Measurements from ENCODE around the gene COBLL1.

The COBLL1 gene

DNA sequence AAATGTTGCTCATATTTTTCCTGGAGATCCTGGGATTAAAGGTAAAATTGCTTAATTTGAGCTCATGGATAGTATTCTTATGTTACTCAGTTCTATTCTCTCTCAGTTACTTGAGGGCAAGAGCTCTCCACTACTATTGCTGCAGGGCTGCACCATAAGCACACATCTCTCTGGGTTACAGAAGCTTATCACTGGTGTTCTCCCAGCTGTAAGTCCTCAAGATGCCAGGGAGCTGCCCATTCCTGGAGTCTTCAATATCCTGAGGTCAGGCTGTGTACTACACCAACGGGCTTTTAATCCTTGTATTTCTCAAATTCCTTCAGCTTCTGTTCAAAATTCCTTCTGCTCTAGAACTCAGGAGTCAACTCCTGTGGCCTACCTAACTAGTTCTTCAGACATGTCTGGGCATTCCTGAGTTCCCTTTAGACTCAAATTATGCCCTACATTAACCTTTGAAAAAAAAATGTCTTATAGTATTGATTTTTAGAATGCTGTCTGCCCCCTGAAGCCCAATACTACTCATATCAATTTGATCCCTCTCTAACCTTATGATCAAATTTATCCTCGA lies 17.7 kb upstream of the COBLL1 start:
- in situ Hi-C loops (cut with MboI; ENCODE audit: low sequenced_read_pairs): no loop called here

DNA sequence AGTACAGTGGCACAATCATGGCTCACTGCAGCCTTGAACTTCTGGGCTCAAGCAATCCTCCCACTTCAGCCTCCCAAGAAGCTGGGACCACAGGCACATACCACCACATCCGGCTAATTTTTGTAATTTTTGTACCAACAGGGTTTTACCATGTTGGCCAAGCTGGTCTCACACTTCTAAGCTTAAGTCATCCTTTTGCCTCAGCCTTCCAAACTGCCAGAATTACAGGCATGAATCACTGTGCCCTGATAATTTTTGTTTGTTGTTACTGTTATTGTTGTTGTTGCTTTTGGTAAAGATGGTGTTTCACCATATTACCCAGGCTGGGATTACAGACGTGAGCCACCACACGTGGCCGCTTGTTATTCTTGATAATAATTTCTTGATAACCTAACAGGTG lies 10.5 kb upstream of the COBLL1 start:
- in situ Hi-C loops (cut with MboI; ENCODE audit: low sequenced_read_pairs): no loop called here

DNA sequence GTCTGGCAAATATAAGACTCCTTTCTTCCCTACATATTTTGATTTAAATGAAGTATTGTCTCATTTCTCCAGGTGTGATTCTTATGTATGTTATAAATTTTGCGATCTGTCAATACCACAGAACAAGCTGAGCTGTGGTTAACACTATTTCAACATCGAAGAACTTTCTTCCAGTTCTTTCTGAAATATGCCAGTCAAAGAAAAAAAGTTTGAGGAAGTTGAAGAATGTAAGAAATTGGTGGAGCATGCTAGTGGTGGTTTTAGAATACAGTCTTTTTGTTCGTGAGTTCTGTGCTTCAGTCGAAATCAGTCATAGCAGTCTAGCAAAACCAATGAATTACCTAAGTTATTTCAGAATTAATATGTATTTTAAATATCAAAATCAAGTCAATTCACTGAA lies 8.6 kb upstream of the COBLL1 start:
- in situ Hi-C loops (cut with MboI; ENCODE audit: low sequenced_read_pairs): no loop called here

- in situ Hi-C loops (cut with MboI; ENCODE audit: low sequenced_read_pairs): no loop called here
Observed at GRCh38 chr2:164849506-164849905, 7.9 kb upstream of the COBLL1 start.

DNA sequence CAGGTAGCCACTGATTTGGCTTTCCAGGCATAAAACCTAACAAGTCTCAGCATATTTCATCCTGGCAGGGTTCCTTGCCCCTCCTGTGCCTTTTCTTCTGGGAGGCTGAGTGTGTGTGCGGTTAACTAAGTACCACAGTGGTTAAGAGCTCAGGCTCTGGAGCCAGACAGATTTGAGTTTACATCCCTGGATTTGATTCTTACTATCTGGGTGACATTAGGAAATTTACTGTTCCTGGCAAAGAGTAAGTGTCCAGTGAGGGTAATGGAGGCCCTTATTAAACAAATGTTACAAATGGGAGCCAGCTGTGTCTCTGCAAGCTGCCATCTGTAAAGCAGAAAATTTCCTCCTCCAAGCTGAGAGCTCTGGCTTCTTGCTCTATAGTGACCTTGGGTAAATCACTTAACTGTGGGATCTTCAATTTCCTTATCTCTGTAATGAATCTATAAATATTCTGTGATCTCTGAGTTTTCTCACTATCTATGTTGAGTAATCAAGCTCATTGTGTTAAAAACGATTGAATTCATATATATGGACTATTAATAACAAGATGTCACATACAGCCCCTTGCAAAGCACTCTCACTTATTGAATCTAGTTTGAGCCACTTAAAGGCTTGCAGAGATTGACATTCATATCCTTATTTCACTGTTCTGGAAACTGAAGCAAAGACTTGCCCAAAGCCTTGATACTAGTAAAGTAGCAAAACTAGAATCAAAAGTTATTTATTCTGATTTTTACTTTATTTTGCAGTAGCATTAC lies 6.5 kb upstream of the COBLL1 start:
- in situ Hi-C loops (cut with MboI; ENCODE audit: low sequenced_read_pairs): no loop called here

- in situ Hi-C loops (cut with MboI; ENCODE audit: low sequenced_read_pairs): no loop called here
Observed at GRCh38 chr2:164847291-164847690, 5.7 kb upstream of the COBLL1 start.

DNA sequence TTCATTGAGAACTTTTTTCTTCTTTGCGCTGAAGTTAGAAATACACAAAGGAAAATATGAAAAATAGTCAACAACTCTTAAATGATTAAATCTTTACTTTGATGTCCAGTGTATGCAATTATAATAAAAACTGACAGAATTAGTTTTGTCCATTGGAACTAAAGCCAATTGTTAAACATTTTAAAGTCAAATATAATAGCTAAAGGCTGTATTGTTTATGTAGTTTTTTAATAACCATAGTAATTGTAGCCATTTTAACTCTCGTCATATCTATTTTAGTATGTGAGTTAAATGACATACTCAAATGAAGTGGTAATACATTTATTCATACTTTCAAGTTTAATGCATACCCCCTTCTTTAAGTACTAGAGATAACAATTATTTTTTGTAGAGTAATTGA lies 4.7 kb upstream of the COBLL1 start:
- in situ Hi-C loops (cut with MboI; ENCODE audit: low sequenced_read_pairs): no loop called here

- in situ Hi-C loops (cut with MboI; ENCODE audit: low sequenced_read_pairs): no loop called here
Observed at GRCh38 chr2:164843346-164843911, 1.8 kb upstream of the COBLL1 start.

DNA sequence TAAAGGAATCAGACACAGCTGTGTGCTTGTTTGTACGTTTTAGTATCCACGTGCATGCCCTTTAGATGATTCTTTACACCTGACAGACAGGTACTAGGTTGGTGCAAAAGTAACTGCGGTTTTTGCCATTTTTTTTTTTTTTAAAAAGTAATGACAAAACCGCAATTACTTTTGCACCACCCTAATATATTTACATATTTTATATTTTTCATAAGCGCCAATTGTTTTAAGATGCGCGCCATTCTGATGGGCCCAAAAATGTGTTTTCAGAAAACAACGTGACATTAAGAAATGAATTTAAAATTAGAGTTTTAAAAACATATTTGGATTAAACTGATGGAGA lies 972 bp upstream of the COBLL1 start:
- in situ Hi-C loops (cut with MboI; ENCODE audit: low sequenced_read_pairs): no loop called here

- in situ Hi-C loops (cut with MboI; ENCODE audit: low sequenced_read_pairs): no loop called here
Observed at GRCh38 chr2:164840930-164841718, 499 bp downstream of the COBLL1 start.

DNA sequence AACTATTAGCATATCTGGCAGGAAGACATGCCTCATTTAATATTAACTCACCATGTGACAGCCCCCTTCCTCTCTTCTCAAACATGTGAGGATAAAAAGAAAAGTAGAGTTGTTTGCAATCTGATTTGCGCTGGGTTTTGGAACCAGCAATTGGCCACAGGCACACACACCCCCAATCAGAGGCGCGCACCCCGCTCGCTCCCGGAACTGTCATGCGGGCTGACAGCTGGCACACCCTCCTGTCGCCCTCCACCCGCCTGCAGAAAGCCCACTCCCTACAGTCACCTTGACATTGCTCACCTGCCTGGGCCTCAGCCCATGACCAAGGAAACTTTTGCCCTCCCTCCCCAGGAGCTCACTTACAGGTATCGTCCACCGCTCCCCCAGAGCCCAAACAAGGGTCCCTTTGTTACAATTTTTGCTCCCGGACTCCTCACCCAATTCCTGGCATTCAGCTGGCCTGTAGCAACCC lies 1.1 kb downstream of the COBLL1 start:
- in situ Hi-C loops (cut with MboI; ENCODE audit: low sequenced_read_pairs): no loop called here

GRCh38 chr2:164839914-164840457 lies 1.6 kb downstream of the COBLL1 start:
- in situ Hi-C loops (cut with MboI; ENCODE audit: low sequenced_read_pairs): no loop called here

DNA sequence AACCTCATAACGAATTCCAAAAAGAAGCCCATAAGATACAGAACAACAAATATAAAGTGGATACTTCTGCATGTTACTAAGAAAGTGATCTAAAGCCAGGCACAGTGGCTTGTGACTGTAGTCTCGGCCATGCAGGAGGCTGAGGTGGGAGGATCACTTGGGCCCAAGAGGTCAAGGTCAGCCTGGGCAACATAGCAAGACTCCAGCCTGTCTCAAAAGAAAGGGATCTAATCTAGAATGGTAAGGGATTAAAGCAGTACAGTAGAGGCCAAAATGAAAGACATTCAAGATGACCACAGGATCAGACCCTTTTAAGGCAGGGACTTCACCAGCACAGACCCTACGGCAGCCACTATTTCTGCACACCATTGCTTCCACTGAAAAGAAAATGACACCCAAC lies 3.8 kb downstream of the COBLL1 start:
- in situ Hi-C loops (cut with MboI; ENCODE audit: low sequenced_read_pairs): no loop called here

DNA sequence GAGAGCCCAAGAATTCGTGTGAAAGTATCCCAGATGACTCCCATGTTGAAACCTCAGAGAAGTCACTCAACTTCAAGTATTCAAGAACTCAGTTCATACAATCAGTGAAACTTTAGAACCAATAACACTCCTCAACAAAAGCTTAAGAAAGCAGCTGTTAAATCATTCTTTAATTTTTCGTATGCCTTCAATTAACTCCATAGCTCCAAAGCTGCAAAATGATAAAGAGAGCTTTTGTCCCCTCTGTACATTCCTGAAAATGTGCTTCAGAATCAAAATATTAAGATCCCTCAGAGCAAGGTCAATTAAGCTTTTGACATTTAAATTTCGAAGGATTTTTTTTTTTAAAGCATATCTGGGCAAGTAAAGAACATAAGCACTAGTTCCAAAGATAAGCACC lies 4.7 kb downstream of the COBLL1 start:
- in situ Hi-C loops (cut with MboI; ENCODE audit: low sequenced_read_pairs): no loop called here

DNA sequence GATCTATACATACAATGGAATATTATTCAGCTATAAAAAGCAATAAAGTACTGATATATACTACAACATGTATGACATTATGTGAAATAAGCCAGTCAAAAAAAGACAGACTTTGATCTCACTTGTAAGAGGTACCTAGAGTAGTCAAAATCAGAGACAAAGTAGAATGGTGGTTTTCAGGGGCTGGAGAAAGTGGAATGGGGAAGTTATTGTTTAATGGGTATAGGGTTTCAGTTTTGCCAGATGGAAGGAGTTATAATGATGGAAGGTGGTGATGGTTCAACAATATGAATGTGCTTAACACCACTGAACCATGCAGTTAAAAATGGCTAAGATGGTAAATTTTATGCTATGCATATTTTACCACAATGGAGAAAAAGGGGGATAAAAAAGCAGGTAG lies 6.3 kb downstream of the COBLL1 start:
- in situ Hi-C loops (cut with MboI; ENCODE audit: low sequenced_read_pairs): no loop called here

GRCh38 chr2:164831887-164832286 lies 9.7 kb downstream of the COBLL1 start:
- in situ Hi-C loops (cut with MboI; ENCODE audit: low sequenced_read_pairs): no loop called here

GRCh38 chr2:164831180-164831579 lies 10.4 kb downstream of the COBLL1 start:
- in situ Hi-C loops (cut with MboI; ENCODE audit: low sequenced_read_pairs): no loop called here

- in situ Hi-C loops (cut with MboI; ENCODE audit: low sequenced_read_pairs): no loop called here
Observed at GRCh38 chr2:164826293-164827243, 15.1 kb downstream of the COBLL1 start.

DNA sequence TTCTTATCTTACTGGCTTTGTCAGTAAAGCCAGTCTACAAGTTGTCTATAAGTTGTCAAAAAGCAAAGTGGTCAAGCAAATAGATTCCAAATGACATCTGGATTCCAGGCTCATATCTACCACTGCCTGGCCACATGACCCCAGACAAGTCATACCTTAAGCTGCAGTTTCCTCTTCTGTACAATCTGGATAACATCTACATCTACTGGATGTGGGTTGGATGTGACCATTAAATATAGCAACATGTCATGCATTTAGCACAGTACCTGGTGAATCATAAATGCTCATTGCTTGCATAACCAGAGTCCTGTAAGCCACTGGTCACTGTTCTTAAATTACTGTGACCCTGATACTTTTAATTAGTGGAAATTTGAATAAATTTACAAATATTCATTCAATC lies 16.8 kb downstream of the COBLL1 start:
- in situ Hi-C loops (cut with MboI; ENCODE audit: low sequenced_read_pairs): no loop called here

DNA sequence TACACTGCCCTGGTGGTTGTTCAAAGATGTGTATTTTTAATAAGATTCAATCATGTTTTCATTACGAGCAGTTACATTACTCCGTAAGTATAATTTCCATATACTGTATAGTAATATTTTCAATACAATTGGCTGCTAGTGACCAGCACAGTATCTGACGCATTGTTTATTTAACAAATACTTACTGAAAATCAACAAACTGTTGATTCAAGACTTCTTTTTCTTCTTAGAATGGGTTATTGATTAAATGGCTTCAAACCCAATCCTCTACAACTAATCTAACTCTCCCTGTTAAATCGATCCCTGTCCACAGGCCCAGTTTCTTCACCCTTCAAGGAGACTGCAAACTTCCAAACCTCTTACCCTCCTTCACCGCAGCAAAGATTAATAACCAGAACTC lies 18.5 kb downstream of the COBLL1 start:
- in situ Hi-C loops (cut with MboI; ENCODE audit: low sequenced_read_pairs): no loop called here
